HG02642 (cell line): ENCODE data around the gene SRRM2.

Experiments used
- ATAC-seq: cut with Tn5 transposase; IDR thresholded peaks from one replicate; pipeline ENCODE4 v1.9.1; 2021; ENCODE audit warnings: mild to moderate bottlenecking; ENCODE audit not compliant: unreplicated experiment, poor library complexity

Gene SRRM2

DNA sequence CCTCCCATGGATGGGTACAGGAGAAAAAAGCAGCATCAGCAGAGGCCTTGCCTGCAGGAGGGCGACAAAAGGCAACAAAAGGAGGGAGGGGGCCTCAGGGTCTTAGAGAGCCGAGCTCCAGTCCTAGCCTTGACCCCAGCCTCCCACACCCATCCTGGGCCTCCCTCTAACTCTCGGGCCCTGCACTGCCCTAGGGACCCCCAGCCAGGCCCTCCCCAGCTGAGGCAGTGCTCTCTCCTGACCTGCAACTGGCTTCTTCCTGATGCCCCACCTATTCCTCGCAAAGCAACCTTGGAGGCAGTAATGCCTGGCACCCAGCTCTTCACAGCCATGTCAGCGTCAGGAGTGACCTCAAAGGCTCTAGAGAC, 15.2 kb upstream of the SRRM2 start:
- no peak for ATAC-seq

GRCh38 chr16:2737895-2738418, 14.5 kb upstream of the SRRM2 start:
- ATAC-seq = no peak

- ATAC-seq = no peak
These were observed 13.8 kb upstream of the SRRM2 start for GRCh38 chr16:2738615-2739014.

GRCh38 chr16:2739625-2740430, 12.6 kb upstream of the SRRM2 start:
- ATAC-seq = no peak

GRCh38 chr16:2740476-2740875, 12.0 kb upstream of the SRRM2 start:
- ATAC-seq = no peak

- ATAC-seq = no peak
These were observed 11.3 kb upstream of the SRRM2 start for GRCh38 chr16:2741168-2741567.

GRCh38 chr16:2742323-2743006, 10.0 kb upstream of the SRRM2 start:
- ATAC-seq = no peak

- no peak for ATAC-seq
These were observed 9.2 kb upstream of the SRRM2 start for GRCh38 chr16:2743007-2743810.

GRCh38 chr16:2744711-2745110, 7.7 kb upstream of the SRRM2 start:
- no peak for ATAC-seq

DNA sequence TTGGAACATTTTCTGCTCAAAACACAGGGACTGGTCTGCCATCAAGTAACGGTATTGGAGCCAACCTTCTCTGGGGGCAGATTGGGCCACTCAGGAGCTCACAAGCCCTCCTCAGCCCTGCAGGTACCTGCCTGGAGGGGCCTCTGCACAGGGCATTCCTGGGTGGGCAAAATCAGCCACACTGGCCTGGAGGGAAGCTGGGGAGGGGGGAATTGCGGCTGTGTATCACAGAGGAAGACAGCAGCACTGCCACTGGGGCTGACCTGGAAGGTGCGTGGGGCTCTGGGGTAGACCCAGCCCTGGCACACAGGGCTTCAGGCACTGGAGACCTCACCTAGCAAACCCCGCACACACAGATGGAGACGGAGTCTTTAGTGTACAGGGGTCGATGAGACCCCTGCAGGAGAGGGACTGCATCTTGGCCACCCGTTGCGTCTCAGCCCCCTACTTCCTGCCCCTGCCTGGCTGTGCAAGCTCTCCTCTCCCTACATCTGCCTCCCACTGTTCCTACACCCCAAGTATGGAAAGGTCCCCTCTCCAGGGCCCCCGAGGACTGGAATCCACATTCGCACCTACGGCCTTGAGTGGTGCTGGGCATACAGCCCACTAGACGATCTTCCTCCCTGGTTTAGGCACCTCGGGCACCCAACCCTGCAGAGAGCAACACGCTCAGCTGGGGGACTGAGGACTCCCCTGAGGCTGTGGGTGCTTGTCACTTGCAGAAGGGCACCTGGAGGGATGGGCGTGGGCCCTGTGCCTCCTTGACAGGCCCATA, 7.1 kb upstream of the SRRM2 start:
- ATAC-seq = no peak

- no peak for ATAC-seq
These were observed 6.5 kb upstream of the SRRM2 start for GRCh38 chr16:2745961-2746360.

GRCh38 chr16:2748757-2749455, 3.5 kb upstream of the SRRM2 start:
- ATAC-seq = no peak

DNA sequence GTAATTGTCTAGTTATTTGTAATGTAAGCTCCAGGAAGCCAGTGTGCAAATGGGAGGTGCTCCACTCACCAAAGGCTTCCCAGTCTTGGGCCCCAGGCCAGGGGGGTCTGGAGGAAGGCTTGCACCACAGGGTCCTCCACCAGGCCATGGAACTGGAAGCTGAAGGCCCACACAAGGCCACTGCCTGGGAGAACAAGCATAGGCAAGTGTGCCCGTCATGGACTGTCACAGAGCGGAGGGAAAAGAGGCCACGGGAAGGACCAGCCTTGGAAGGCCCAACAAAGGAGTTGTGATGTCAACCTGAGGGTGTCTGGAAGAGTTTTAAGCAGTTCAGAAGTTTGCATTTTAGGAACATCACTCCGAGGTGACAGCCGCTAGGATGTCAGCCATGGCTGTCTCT, 3.0 kb upstream of the SRRM2 start:
- no peak for ATAC-seq

GRCh38 chr16:2749936-2750335, 2.5 kb upstream of the SRRM2 start:
- no peak for ATAC-seq

DNA sequence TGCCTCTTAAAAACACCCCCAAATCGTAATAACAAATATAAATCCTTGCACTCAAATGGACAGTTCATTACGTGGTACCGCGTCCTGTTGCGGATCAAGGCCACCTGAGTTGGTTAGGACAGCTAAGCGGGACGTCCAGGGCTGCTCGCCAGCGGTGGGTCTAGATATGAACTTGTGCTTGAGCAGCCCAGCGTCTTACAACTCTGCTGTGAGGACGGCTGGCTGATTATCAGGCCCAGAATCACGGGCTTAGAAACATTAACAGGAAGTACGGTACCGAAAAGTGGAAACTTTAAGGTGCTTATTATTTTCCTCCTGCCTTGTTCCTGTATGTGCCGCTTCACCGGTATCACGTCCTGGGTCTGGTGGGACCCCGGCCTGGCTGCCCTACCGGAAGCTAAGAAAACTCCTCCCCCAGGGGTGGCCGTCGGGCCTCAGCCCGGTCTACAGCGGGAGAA, 832 bp upstream of the SRRM2 start:
- peak; percentile 32 for ATAC-seq

DNA sequence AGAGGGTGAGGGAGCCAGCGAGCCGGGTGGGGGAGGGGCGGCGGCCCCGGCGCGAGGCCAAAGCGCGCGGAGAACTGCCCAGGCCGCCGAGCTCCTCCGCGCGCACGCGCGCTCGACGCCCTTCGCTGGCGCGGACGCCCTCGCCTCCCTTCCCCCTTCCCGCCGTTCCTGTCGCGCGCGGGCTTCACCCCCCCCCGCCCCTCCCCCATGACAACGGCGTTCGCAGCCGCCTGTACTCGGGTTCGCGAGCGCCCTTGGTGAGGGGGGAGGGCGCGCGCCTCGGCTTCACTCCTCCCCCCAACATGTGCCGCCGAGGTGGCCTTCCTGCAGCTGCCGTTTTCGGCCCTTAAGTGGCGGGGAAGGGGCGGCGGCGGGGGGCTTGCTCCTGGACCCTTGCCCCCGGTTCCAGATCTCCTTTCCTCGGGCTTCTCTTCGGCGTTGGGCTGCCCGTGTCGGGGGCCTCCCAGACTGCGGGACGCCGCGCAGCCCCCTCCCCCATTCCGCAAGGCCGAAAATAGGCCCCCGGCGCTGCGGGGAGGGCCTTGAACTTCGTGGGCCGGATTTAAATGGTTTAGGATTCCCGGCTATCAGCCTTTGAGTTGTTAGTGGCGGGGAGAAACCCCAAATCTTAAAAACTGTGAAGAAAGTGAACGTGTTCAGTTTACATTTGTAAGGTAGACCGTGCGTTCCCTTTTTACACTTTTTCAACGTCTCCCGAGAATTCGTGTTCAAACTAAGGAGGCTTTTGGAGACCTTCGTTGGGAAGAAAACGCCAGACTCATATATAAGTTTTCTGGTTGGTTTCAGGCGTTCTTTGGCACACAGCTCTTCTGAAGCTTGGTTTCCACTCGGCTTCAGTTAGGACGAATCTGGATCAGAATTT, 653 bp downstream of the SRRM2 start:
- peak; percentile 55 for ATAC-seq

- no peak for ATAC-seq
These were observed 1.2 kb downstream of the SRRM2 start for GRCh38 chr16:2753733-2754020.

DNA sequence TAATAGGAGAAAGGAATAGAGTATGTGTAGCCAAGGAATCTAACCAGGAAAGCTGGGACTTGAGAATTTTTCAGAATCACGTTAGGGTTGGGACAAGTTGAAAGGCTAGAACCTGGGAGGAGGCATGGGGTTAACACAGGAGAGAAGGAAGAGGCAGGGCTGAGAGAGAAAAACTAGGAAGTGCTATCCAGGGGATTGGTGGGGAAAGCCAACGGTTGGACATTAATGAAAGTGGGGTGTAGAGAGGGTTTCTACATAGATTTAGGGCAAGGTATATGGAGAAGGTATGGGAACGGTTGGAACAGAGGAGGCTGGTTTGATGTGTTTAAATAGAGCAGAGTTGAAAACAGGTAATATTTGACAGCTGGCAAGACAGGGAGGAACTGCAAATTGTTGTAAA, 2.7 kb downstream of the SRRM2 start:
- no peak for ATAC-seq
